GM19328 (cell line): ENCODE measurements around the gene LRFN5.
A peak's percentile ranks its signal among the peaks of the same experiment; 100 is the strongest.
"Not testable (repeated sequence)": the region's sequence is repeated elsewhere in the genome, so short reads cannot be mapped to it uniquely, and the experiment has no call there.

Experiments used
- ATAC-seq: cut with Tn5 transposase; IDR thresholded peaks from one replicate; pipeline ENCODE4 v1.9.1; 2021; ENCODE audit warnings: mild to moderate bottlenecking, moderate library complexity; ENCODE audit not compliant: unreplicated experiment

The LRFN5 gene

GRCh38 chr14:41636492-41637392 is 30.1 kb downstream of the LRFN5 start:
- ATAC-seq, result no peak

GRCh38 chr14:41641690-41642089 is 35.0 kb downstream of the LRFN5 start:
- ATAC-seq, result no peak

GRCh38 chr14:41642367-41642766 is 35.7 kb downstream of the LRFN5 start:
- no peak for ATAC-seq

GRCh38 chr14:41642789-41643188 is 36.1 kb downstream of the LRFN5 start:
- ATAC-seq, result no peak

- ATAC-seq, result no peak
These were observed 37.9 kb downstream of the LRFN5 start for GRCh38 chr14:41644606-41645005.

- ATAC-seq, result no peak
These were observed 44.1 kb downstream of the LRFN5 start for GRCh38 chr14:41650802-41651201.

- no peak for ATAC-seq
These were observed 47.5 kb downstream of the LRFN5 start for GRCh38 chr14:41654196-41654595.

GRCh38 chr14:41662780-41663472 is 56.2 kb downstream of the LRFN5 start:
- no peak for ATAC-seq

- ATAC-seq, result no peak
These were observed 56.8 kb downstream of the LRFN5 start for GRCh38 chr14:41663473-41663850.

GRCh38 chr14:41666301-41666700 is 59.6 kb downstream of the LRFN5 start:
- no peak for ATAC-seq

GRCh38 chr14:41668356-41668755 is 61.7 kb downstream of the LRFN5 start:
- no peak for ATAC-seq

- ATAC-seq, result not testable (repeated sequence)
These were observed 66.9 kb downstream of the LRFN5 start for GRCh38 chr14:41673601-41674000.

GRCh38 chr14:41674511-41674971 is 67.9 kb downstream of the LRFN5 start:
- ATAC-seq, result not testable (repeated sequence)

GRCh38 chr14:41699486-41699885 is 92.8 kb downstream of the LRFN5 start:
- no peak for ATAC-seq

- no peak for ATAC-seq
These were observed 111.9 kb downstream of the LRFN5 start for GRCh38 chr14:41718477-41719166.

- no peak for ATAC-seq
These were observed 132.5 kb downstream of the LRFN5 start for GRCh38 chr14:41739203-41739602.

GRCh38 chr14:41743140-41743539 is 136.5 kb downstream of the LRFN5 start:
- ATAC-seq, result no peak

- ATAC-seq, result peak; percentile 73
These were observed 142.8 kb downstream of the LRFN5 start for GRCh38 chr14:41749429-41749828.

- ATAC-seq, result not testable (repeated sequence)
These were observed 143.9 kb downstream of the LRFN5 start for GRCh38 chr14:41750575-41750974.

GRCh38 chr14:41758011-41758665 is 151.5 kb downstream of the LRFN5 start:
- no peak for ATAC-seq

- no peak for ATAC-seq
These were observed 154.5 kb downstream of the LRFN5 start for GRCh38 chr14:41761204-41761603.
